Measurements from ENCODE around the gene CNTN4.

DNA sequence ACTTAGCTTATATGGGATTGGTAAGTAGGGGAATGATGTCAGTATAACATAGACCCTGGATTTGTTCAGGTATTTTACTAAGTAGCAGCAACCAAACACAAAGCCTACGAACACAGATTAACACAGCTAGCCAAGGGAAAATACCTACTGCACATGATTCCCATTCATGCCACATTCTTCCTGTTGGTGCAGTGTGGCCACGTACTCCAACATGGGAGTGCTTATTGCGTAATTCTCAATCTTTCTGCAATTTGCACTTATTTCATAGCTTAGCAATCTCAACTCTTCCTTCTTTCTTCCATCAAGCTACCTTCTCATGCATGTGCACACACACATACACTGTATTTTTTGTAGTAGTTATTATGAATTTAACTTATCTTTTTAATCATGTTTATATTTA is 824.7 kb downstream of the CNTN4 start:
- TF ChIP-seq EGR1 (IDR thresholded peaks at IDR 0.05; ENCODE audit: low read depth in 2 of 2): no peak
- TF ChIP-seq TAF1 (conservative IDR thresholded peaks at IDR 0.05): no peak
- TF ChIP-seq, protein P1, sequence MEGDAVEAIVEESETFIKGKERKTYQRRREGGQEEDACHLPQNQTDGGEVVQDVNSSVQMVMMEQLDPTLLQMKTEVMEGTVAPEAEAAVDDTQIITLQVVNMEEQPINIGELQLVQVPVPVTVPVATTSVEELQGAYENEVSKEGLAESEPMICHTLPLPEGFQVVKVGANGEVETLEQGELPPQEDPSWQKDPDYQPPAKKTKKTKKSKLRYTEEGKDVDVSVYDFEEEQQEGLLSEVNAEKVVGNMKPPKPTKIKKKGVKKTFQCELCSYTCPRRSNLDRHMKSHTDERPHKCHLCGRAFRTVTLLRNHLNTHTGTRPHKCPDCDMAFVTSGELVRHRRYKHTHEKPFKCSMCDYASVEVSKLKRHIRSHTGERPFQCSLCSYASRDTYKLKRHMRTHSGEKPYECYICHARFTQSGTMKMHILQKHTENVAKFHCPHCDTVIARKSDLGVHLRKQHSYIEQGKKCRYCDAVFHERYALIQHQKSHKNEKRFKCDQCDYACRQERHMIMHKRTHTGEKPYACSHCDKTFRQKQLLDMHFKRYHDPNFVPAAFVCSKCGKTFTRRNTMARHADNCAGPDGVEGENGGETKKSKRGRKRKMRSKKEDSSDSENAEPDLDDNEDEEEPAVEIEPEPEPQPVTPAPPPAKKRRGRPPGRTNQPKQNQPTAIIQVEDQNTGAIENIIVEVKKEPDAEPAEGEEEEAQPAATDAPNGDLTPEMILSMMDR (IDR thresholded peaks at IDR 0.05; ENCODE audit: low read depth, low read length, missing input control): no peak
- TF ChIP-seq RAD21 (IDR thresholded peaks at IDR 0.05): no peak
- TF ChIP-seq, protein P2, sequence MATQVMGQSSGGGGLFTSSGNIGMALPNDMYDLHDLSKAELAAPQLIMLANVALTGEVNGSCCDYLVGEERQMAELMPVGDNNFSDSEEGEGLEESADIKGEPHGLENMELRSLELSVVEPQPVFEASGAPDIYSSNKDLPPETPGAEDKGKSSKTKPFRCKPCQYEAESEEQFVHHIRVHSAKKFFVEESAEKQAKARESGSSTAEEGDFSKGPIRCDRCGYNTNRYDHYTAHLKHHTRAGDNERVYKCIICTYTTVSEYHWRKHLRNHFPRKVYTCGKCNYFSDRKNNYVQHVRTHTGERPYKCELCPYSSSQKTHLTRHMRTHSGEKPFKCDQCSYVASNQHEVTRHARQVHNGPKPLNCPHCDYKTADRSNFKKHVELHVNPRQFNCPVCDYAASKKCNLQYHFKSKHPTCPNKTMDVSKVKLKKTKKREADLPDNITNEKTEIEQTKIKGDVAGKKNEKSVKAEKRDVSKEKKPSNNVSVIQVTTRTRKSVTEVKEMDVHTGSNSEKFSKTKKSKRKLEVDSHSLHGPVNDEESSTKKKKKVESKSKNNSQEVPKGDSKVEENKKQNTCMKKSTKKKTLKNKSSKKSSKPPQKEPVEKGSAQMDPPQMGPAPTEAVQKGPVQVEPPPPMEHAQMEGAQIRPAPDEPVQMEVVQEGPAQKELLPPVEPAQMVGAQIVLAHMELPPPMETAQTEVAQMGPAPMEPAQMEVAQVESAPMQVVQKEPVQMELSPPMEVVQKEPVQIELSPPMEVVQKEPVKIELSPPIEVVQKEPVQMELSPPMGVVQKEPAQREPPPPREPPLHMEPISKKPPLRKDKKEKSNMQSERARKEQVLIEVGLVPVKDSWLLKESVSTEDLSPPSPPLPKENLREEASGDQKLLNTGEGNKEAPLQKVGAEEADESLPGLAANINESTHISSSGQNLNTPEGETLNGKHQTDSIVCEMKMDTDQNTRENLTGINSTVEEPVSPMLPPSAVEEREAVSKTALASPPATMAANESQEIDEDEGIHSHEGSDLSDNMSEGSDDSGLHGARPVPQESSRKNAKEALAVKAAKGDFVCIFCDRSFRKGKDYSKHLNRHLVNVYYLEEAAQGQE (IDR thresholded peaks at IDR 0.05): no peak
- TF ChIP-seq RXRA (IDR thresholded peaks at IDR 0.05): no peak
- no peak for TF ChIP-seq GABPA (IDR thresholded peaks at IDR 0.05 in 1 of 2, conservative IDR thresholded peaks at IDR 0.05 in 1 of 2)
- TF ChIP-seq, protein P3, sequence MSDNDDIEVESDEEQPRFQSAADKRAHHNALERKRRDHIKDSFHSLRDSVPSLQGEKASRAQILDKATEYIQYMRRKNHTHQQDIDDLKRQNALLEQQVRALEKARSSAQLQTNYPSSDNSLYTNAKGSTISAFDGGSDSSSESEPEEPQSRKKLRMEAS (IDR thresholded peaks at IDR 0.05): no peak

Data from liver (tissue), 3 donors.